ENCODE measurements around the gene PACRG. TPM values are rescaled to one million over a fixed set of nuclear protein-coding genes. Genes with fewer than 3 reads are reported as not detected.

The PACRG gene
- polyA plus RNA-seq, 3 donors: not detected

- intact Hi-C loops (cut with micrococcal nuclease): no loop called here
- Histone ChIP-seq H3K4me3 (replicated peaks in 1 of 3; ENCODE audit: low read depth in 2 of 3, low read length in 3 of 3) (no peak overlapping the region), H3K4me2 (replicated peaks; ENCODE audit: extremely low read depth, low read length, poor library complexity, severe bottlenecking) (no peak overlapping the region), H3K4me1 (ENCODE audit: control insufficient read depth in 1 of 2, insufficient read depth in 2 of 2, low read length in 2 of 2) (no peaks in the 10 kb centered on the region), H2AFZ (ENCODE audit: insufficient read depth, low read depth, low read length, poor library complexity, severe bottlenecking) (no peak overlapping the region), H3K79me2 (ENCODE audit: insufficient read depth, low read length) (no peaks in the 10 kb centered on the region), H3K9ac (ENCODE audit: insufficient read depth, low read length, poor library complexity, severe bottlenecking) (no peak overlapping the region), H4K20me1 (ENCODE audit: insufficient read depth, low read length) (no peaks in the 10 kb centered on the region), H3K36me3 (replicated peaks in 1 of 2; ENCODE audit: control insufficient read depth in 1 of 2, insufficient read depth in 2 of 2, low read length in 2 of 2) (no peaks in the 10 kb centered on the region), H3K27ac (ENCODE audit: low read depth in 1 of 2, low read length in 2 of 2) (no peak overlapping the region), H3K9me3 (replicated peaks in 1 of 2; ENCODE audit: control insufficient read depth in 1 of 2, insufficient read depth in 1 of 2, low read length in 2 of 2) (no peaks in the 10 kb centered on the region), H3K27me3 (ENCODE audit: control insufficient read depth in 2 of 2, insufficient read depth in 2 of 2, low read length in 2 of 2) (no peaks in the 10 kb centered on the region)
- Mint-ChIP-seq H3K4me3 (no peak overlapping the region), H3K27me3 (ENCODE audit: low read depth in 3 of 3) (no peaks in the 10 kb centered on the region), H3K27ac (no peak overlapping the region), H3K9me3 (peaks cover 0 to 9% (median 1%) of the 10 kb centered on the region in 7 donors), H3K36me3 (no peaks in the 10 kb centered on the region), H3K4me1 (no peaks in the 10 kb centered on the region)
- WGBS (ENCODE audit: insufficient coverage): 86% methylated on average over 4 of the region's 5 CpGs
- DNase-seq: no peak
- TF ChIP-seq, protein P1, sequence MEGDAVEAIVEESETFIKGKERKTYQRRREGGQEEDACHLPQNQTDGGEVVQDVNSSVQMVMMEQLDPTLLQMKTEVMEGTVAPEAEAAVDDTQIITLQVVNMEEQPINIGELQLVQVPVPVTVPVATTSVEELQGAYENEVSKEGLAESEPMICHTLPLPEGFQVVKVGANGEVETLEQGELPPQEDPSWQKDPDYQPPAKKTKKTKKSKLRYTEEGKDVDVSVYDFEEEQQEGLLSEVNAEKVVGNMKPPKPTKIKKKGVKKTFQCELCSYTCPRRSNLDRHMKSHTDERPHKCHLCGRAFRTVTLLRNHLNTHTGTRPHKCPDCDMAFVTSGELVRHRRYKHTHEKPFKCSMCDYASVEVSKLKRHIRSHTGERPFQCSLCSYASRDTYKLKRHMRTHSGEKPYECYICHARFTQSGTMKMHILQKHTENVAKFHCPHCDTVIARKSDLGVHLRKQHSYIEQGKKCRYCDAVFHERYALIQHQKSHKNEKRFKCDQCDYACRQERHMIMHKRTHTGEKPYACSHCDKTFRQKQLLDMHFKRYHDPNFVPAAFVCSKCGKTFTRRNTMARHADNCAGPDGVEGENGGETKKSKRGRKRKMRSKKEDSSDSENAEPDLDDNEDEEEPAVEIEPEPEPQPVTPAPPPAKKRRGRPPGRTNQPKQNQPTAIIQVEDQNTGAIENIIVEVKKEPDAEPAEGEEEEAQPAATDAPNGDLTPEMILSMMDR (IDR thresholded peaks at IDR 0.05): no peak
These were observed 357.7 kb downstream of the PACRG start for GRCh38 chr6:163085426-163085825.

DNA sequence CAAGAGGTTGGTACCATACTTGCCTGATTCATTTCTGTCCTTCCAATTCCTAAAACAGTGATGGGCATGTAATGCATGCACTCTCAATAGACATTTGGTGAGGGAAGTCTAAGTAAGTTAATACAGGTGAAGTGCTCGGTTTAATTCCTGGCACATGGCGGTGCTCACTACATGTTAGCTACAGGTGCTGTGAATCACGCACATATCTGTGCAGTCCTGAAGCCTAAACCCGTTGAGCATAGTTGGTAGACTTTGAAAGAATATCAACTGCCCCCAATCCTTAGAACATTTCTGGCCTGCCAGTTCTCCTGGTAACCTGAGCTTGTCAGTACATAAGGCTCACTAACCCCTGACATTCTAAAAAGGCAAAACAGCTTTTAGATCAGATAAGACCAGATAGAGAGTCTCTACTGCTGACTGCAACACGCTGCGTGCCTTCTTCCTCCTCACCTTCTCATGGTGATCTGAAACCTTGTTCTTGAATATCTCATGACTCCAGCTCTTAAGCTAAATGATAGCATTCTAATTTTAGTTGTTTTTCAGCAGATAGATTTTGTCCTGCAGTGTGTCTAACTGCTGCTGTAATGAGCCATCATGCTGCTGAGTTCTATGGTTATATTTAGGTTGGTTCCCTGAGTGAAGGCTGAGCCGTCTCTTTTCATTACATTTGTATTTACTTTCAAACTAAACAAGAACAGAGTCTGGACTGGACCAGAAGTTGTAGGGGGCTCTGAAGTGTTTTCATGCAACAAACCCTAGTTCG, 358.3 kb downstream of the PACRG start:
- no peaks in the 10 kb centered on the region for H3K4me1 ChIP-seq (ENCODE audit: control insufficient read depth in 1 of 2, insufficient read depth in 2 of 2, low read length in 2 of 2)
- no peaks in the 10 kb centered on the region for H3K79me2 ChIP-seq (ENCODE audit: insufficient read depth, low read length)
- WGBS (ENCODE audit: insufficient coverage): 80% methylated on average over 3 of the region's 8 CpGs
- Mint-ChIP-seq H3K4me1 (no peaks in the 10 kb centered on the region), H3K4me3 (no peak overlapping the region), H3K9me3 (peaks cover 0 to 9% (median 1%) of the 10 kb centered on the region in 7 donors), H3K27ac (no peak overlapping the region), H3K36me3 (no peaks in the 10 kb centered on the region), H3K27me3 (ENCODE audit: low read depth in 3 of 3) (no peaks in the 10 kb centered on the region)
- H3K27ac ChIP-seq (ENCODE audit: low read depth in 1 of 2, low read length in 2 of 2): no peak overlapping the region
- no peak overlapping the region for H2AFZ ChIP-seq (ENCODE audit: insufficient read depth, low read depth, low read length, poor library complexity, severe bottlenecking)
- no peak overlapping the region for H3K9ac ChIP-seq (ENCODE audit: insufficient read depth, low read length, poor library complexity, severe bottlenecking)
- TF ChIP-seq, protein P1 (IDR thresholded peaks at IDR 0.05): no peak
- H3K4me3 ChIP-seq (replicated peaks in 1 of 3; ENCODE audit: low read depth in 2 of 3, low read length in 3 of 3): no peak overlapping the region
- no peak overlapping the region for H3K4me2 ChIP-seq (replicated peaks; ENCODE audit: extremely low read depth, low read length, poor library complexity, severe bottlenecking)
- intact Hi-C loops (cut with micrococcal nuclease): no loop called here
- H4K20me1 ChIP-seq (ENCODE audit: insufficient read depth, low read length): no peaks in the 10 kb centered on the region
- H3K27me3 ChIP-seq (ENCODE audit: control insufficient read depth in 2 of 2, insufficient read depth in 2 of 2, low read length in 2 of 2): no peaks in the 10 kb centered on the region
- no peak for DNase-seq
- H3K36me3 ChIP-seq (replicated peaks in 1 of 2; ENCODE audit: control insufficient read depth in 1 of 2, insufficient read depth in 2 of 2, low read length in 2 of 2): no peaks in the 10 kb centered on the region
- no peaks in the 10 kb centered on the region for H3K9me3 ChIP-seq (replicated peaks in 1 of 2; ENCODE audit: control insufficient read depth in 1 of 2, insufficient read depth in 1 of 2, low read length in 2 of 2)
